DOHH2 (cell line): ENCODE measurements around the gene ZNF45.

ENCODE experiments used
- EZH2phosphoT487 ChIP-seq: fragments of 200-600 bp; sonication (generic); IDR thresholded peaks from 2 replicates; pipeline ENCODE4 v1.6.1; 2017; ENCODE audit warnings: borderline replicate concordance, mild to moderate bottlenecking, antibody characterized with exemption, low read length, moderate library complexity, mixed read lengths
- TF ChIP-seq, protein P1 (sequence below): fragments of 200-600 bp; sonication (generic); IDR thresholded peaks from one replicate; pipeline ENCODE4 v1.5.1; 2014; ENCODE audit warnings: antibody characterized with exemption, mild to moderate bottlenecking, low read depth, low read length; ENCODE audit not compliant: poor library complexity, severe bottlenecking

DNA sequence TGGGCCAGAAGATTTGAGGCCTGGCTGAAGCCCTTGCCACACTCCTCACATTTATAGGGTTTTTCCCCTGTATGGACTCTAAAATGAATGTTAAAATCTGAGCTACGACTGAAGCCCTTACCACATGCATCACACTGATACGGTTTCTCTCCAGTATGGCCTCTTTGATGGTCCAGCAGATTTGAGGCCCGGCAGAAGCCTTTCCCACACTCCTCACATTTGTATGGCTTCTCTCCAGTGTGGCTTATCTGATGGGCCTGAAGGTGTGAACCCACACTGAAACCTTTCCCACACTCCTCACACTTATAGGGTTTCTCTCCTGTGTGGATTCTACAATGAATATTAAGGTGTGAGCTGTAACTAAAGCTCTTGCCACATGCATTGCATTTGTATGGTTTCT is 21.0 kb downstream of the ZNF45 start:
- TF ChIP-seq, protein P1, sequence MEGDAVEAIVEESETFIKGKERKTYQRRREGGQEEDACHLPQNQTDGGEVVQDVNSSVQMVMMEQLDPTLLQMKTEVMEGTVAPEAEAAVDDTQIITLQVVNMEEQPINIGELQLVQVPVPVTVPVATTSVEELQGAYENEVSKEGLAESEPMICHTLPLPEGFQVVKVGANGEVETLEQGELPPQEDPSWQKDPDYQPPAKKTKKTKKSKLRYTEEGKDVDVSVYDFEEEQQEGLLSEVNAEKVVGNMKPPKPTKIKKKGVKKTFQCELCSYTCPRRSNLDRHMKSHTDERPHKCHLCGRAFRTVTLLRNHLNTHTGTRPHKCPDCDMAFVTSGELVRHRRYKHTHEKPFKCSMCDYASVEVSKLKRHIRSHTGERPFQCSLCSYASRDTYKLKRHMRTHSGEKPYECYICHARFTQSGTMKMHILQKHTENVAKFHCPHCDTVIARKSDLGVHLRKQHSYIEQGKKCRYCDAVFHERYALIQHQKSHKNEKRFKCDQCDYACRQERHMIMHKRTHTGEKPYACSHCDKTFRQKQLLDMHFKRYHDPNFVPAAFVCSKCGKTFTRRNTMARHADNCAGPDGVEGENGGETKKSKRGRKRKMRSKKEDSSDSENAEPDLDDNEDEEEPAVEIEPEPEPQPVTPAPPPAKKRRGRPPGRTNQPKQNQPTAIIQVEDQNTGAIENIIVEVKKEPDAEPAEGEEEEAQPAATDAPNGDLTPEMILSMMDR = no peak
- TF ChIP-seq EZH2phosphoT487 = no peak
